Right atrium auricular region (tissue), 2 donors: ENCODE results near the gene AQP2. TPM values are rescaled to one million over a fixed set of nuclear protein-coding genes. Genes with fewer than 3 reads are reported as not detected.

Experiments
- DNase-seq: peaks from one replicate; pipeline ENCODE4 v3.0.0-alpha.2; 2019; ENCODE audit warnings: low spot score
- H3K27ac ChIP-seq, 2 donors: fragments of 200-600 bp; sonication (generic); 1 replicate in 1 of 2; 2 replicates in 1 of 2; pipeline ENCODE4 v1.5.1; 2016 to 2019
- H3K27me3 ChIP-seq, 2 donors: fragments of 200-600 bp; sonication (generic); one replicate each; pipeline versions ENCODE4 v1.5.1 to v1.6.0; 2017 to 2019
- H3K36me3 ChIP-seq: fragments of 200-600 bp; sonication (generic); one replicate; pipeline ENCODE4 v1.5.1; 2016
- H3K4me1 ChIP-seq, 2 donors: fragments of 200-600 bp; sonication (generic); one replicate each; pipeline versions ENCODE4 v1.5.1 to v1.6.0; 2017 to 2019
- H3K4me3 ChIP-seq, 2 donors: fragments of 200-600 bp; sonication (generic); 1 replicate in 1 of 2; 2 replicates in 1 of 2; pipeline ENCODE4 v1.5.1; 2017 to 2019; ENCODE audit warnings: mild to moderate bottlenecking in 1 of 2, moderate library complexity in 1 of 2
- H3K9me3 ChIP-seq, 2 donors: fragments of 200-600 bp; sonication (generic); one replicate each; pipeline ENCODE4 v1.5.1; 2019
- CTCF ChIP-seq, 2 donors: fragments of 200-600 bp; sonication (generic); IDR thresholded peaks; one replicate each; pipeline ENCODE4 v1.5.1; 2019; ENCODE audit warnings: antibody characterized with exemption in 2 of 2
- total RNA-seq, 2 donors: library from RNA; depleted of rRNA; stranded (reverse); fragments of >200 nt; gene quantifications; one replicate each; pipeline ENCODE4 v1.1.0, GENCODE V29; 2016

The AQP2 gene
- total RNA-seq, 2 donors from 2014 or later = 0.83 TPM; not detected in 1

GRCh38 chr12:49903700-49904423, 46.7 kb upstream of the AQP2 start, which contains the start of gene FAIM2:
Gene FAIM2 (minus strand): TSS chr12:49903900. CDS start chr12:49903792, 108 bp downstream.
- Histone ChIP-seq H3K4me1 (peaks cover 0 to 16% of the 10 kb centered on the region in 2 donors), H3K27ac (peak within 1 kb of the TSS in 1 of 2 donors; percentile 55), H3K4me3 (peak within 1 kb of the TSS; percentile 8 to 50), H3K9me3 (no peaks in the 10 kb centered on the region), H3K27me3 (no peaks in the 10 kb centered on the region), H3K36me3 (no peaks in the 10 kb centered on the region)
- TF ChIP-seq CTCF (IDR thresholded peaks at IDR 0.05) = no peak
- DNase-seq = peak; percentile 79

- TF ChIP-seq CTCF (IDR thresholded peaks at IDR 0.05) = no peak
- Histone ChIP-seq H3K4me3 (no peak overlapping the region), H3K36me3 (no peaks in the 10 kb centered on the region), H3K9me3 (no peaks in the 10 kb centered on the region), H3K27ac (peak overlapping the region in 1 of 2 donors; percentile 55), H3K27me3 (no peaks in the 10 kb centered on the region), H3K4me1 (peaks cover 0 to 16% of the 10 kb centered on the region in 2 donors)
- DNase-seq = no peak
These were observed 45.9 kb upstream of the AQP2 start for GRCh38 chr12:49904601-49905000.

- DNase-seq = no peak
- TF ChIP-seq CTCF (IDR thresholded peaks at IDR 0.05) = no peak
- Histone ChIP-seq H3K27ac (no peak overlapping the region), H3K36me3 (no peaks in the 10 kb centered on the region), H3K4me1 (peaks cover 0 to 16% of the 10 kb centered on the region in 2 donors), H3K9me3 (no peaks in the 10 kb centered on the region), H3K4me3 (no peak overlapping the region), H3K27me3 (no peaks in the 10 kb centered on the region)
These were observed 44.7 kb upstream of the AQP2 start for GRCh38 chr12:49905718-49906314.

- H3K9me3 ChIP-seq = no peaks in the 10 kb centered on the region
- H3K27me3 ChIP-seq = no peaks in the 10 kb centered on the region
- no peak overlapping the region for H3K27ac ChIP-seq
- H3K36me3 ChIP-seq = no peaks in the 10 kb centered on the region
- no peak overlapping the region for H3K4me3 ChIP-seq
- H3K4me1 ChIP-seq = peaks cover 0 to 16% of the 10 kb centered on the region in 2 donors
- no peak for DNase-seq
- TF ChIP-seq CTCF (IDR thresholded peaks at IDR 0.05) = no peak
These were observed 43.2 kb upstream of the AQP2 start for GRCh38 chr12:49907352-49907751.

GRCh38 chr12:49909356-49909755, 41.2 kb upstream of the AQP2 start:
- Histone ChIP-seq H3K4me3 (no peak overlapping the region), H3K27me3 (no peaks in the 10 kb centered on the region), H3K27ac (no peak overlapping the region), H3K9me3 (no peaks in the 10 kb centered on the region), H3K4me1 (peaks cover 0 to 3% of the 10 kb centered on the region in 2 donors), H3K36me3 (no peaks in the 10 kb centered on the region)
- no peak for TF ChIP-seq CTCF (IDR thresholded peaks at IDR 0.05)
- DNase-seq = no peak
